Endothelial cell of umbilical vein (primary cell): Measurements from ENCODE around the gene PIGW. TPM values are rescaled to one million over a fixed set of nuclear protein-coding genes. Genes with fewer than 3 reads are reported as not detected.

Experiments
- BruUV-seq: library from RNA; stranded (reverse); fragments of 400-500 nt; replicated peaks from 2 replicates; lab custom pipeline; 2021; lab: Mats Ljungman, UMichigan
- CTCF ChIA-PET: fragments of 300-600, 350-600 bp; sonication (Branson Sonifier 250); formaldehyde crosslinking; loops from one replicate; lab custom pipeline; 2021; ENCODE audit warnings: antibody characterized with exemption, inconsistent platforms; lab: Charles Lee
- POLR2A ChIA-PET: fragments of 300-600, 350-600 bp; sonication (Branson Sonifier 250); formaldehyde crosslinking; loops from one replicate; lab custom pipeline; 2021; ENCODE audit warnings: antibody characterized with exemption, inconsistent platforms; lab: Charles Lee
- DNase-seq: peaks from one replicate; pipeline ENCODE4 v3.0.0-alpha.2; 2011; ENCODE audit warnings: low read depth, low spot score
- FAIRE-seq: peaks from 2 replicates; lab custom pipeline; 2011; peaks lifted over from hg19 to GRCh38; lab: Jason Lieb, UNC
- H2AFZ ChIP-seq: 2 replicates; pipeline ENCODE4 v1.6.0; 2012; ENCODE audit warnings: low read depth, low read length, control low read depth, inconsistent platforms
- H3K27ac ChIP-seq: 2 replicates; pipeline ENCODE4 v1.5.1; 2011; ENCODE audit warnings: low read depth, mild to moderate bottlenecking, control low read depth, low read length, moderate library complexity; ENCODE audit not compliant: insufficient read depth
- H3K27me3 ChIP-seq, 2 experiments: 2 replicates each; pipeline versions ENCODE4 v1.6.0 to v1.6.1; 2011; ENCODE audit warnings: low read length in 2 of 2, mixed read lengths in 1 of 2; ENCODE audit not compliant: control insufficient read depth in 2 of 2, insufficient read depth in 2 of 2
- H3K36me3 ChIP-seq, 2 experiments: 2 replicates in 1 of 2; 3 replicates in 1 of 2; pipeline ENCODE4 v1.5.1; 2011; ENCODE audit warnings: low read length in 2 of 2, mild to moderate bottlenecking in 1 of 2, moderate library complexity in 1 of 2; ENCODE audit not compliant: control insufficient read depth in 2 of 2, insufficient read depth in 2 of 2; ENCODE audit errors: extremely low read depth in 1 of 2
- H3K4me1 ChIP-seq: 3 replicates; pipeline ENCODE4 v1.5.1; 2011; ENCODE audit warnings: mild to moderate bottlenecking, low read length; ENCODE audit not compliant: control insufficient read depth, insufficient read depth; ENCODE audit errors: extremely low read depth
- H3K4me2 ChIP-seq: 2 replicates; pipeline ENCODE4 v1.6.1; 2011; ENCODE audit warnings: low read length, control low read depth, mixed read lengths; ENCODE audit not compliant: insufficient read depth
- H3K4me3 ChIP-seq, 3 experiments: fragments of 200-600 bp in 1 of 3; sonication (generic), shearing (Covaris generic) in 1 of 3; replicated peaks in 1 of 3; 2 replicates each; pipeline ENCODE4 v1.5.1; 2011 to 2016; ENCODE audit warnings: control low read depth in 3 of 3, low read length in 3 of 3, mild to moderate bottlenecking in 2 of 3, inconsistent platforms in 1 of 3, low read depth in 1 of 3, moderate library complexity in 1 of 3; ENCODE audit not compliant: insufficient read depth in 1 of 3
- H3K79me2 ChIP-seq: 2 replicates; pipeline ENCODE4 v1.6.0; 2012; ENCODE audit warnings: low read length, inconsistent platforms; ENCODE audit not compliant: control insufficient read depth, insufficient read depth
- H3K9ac ChIP-seq: replicated peaks from 2 replicates; pipeline ENCODE3; 2011; ENCODE audit warnings: low read length, control low read depth; ENCODE audit not compliant: insufficient read depth; ENCODE audit errors: extremely low read depth
- H3K9me1 ChIP-seq: replicated peaks from 3 replicates; pipeline ENCODE4 v1.6.0; 2011; ENCODE audit warnings: mild to moderate bottlenecking, low read length; ENCODE audit not compliant: control insufficient read depth, insufficient read depth; ENCODE audit errors: extremely low read depth
- H3K9me3 ChIP-seq: replicated peaks from 2 replicates; pipeline ENCODE4 v1.5.1; 2012; ENCODE audit warnings: low read length, inconsistent platforms; ENCODE audit not compliant: control insufficient read depth, insufficient read depth
- H4K20me1 ChIP-seq: replicated peaks from 2 replicates; pipeline ENCODE3; 2011; ENCODE audit warnings: mild to moderate bottlenecking, low read length; ENCODE audit not compliant: control insufficient read depth, insufficient read depth; ENCODE audit errors: extremely low read depth
- CTCF ChIP-seq, 2 donors: IDR thresholded peaks; 1 replicate in 1 of 2; 2 replicates in 1 of 2; pipeline ENCODE4 v1.5.1; 2011; ENCODE audit warnings: low read length in 2 of 2, mild to moderate bottlenecking in 2 of 2, moderate library complexity in 2 of 2, control low read depth in 1 of 2, inconsistent platforms in 1 of 2, low read depth in 1 of 2; ENCODE audit not compliant: insufficient read depth in 1 of 2; ENCODE audit errors: extremely low read depth in 1 of 2
- FOS ChIP-seq: IDR thresholded peaks from 2 replicates; pipeline ENCODE4 v1.6.1; 2011; ENCODE audit warnings: mild to moderate bottlenecking, low read length, moderate library complexity, borderline replicate concordance; ENCODE audit not compliant: insufficient read depth
- GATA2 ChIP-seq: IDR thresholded peaks from 2 replicates; pipeline ENCODE4 v1.7.0; 2011; ENCODE audit warnings: low read depth, mild to moderate bottlenecking, moderate library complexity, mixed read lengths, low read length; ENCODE audit not compliant: insufficient read length, insufficient read depth
- JUN ChIP-seq: IDR thresholded peaks from 2 replicates; pipeline ENCODE4 v1.6.1; 2011; ENCODE audit warnings: borderline replicate concordance, low read depth; ENCODE audit not compliant: insufficient read length, insufficient read depth
- POLR2AphosphoS5 ChIP-seq: IDR thresholded peaks from 2 replicates; pipeline ENCODE4 v1.6.1; 2012; ENCODE audit warnings: low read depth, mild to moderate bottlenecking, control low read depth, low read length, moderate library complexity; ENCODE audit not compliant: insufficient read depth
- dilution Hi-C: fragments of 300-500 bp; cut with MboI; formaldehyde crosslinking; loops from one replicate; pipeline ENCODE4 v1.15.0; 2019; ENCODE audit warnings: low sequenced_read_pairs; ENCODE audit not compliant: extremely low pct_ligation_motif_present
- intact Hi-C: fragments of 100-400 bp; cut with micrococcal nuclease; formaldehyde crosslinking; loops from one replicate; pipeline ENCODE4 v1.10.0; 2022
- polyA plus RNA-seq, 4 experiments: library from polyadenylated mRNA; depleted of rRNA in 3 of 4; stranded (reverse) in 3 of 4; unstranded in 1 of 4; fragments of >200 nt; gene quantifications; 2 replicates each; pipeline versions ENCODE4 v1.2.1 to v1.2.3, GENCODE V29; 2011 to 2012; ENCODE audit warnings: missing spikeins in 1 of 4
- total RNA-seq: library from RNA; stranded (reverse); gene quantifications from 2 replicates; pipeline ENCODE4 v1.2.3, GENCODE V29; 2021

Gene PIGW
- total and polyA plus RNA-seq, 2 donors (not counting 3 experiments of a cell fraction or from before 2014, with no cell fraction given): 5.9 to 13.1 TPM

DNA sequence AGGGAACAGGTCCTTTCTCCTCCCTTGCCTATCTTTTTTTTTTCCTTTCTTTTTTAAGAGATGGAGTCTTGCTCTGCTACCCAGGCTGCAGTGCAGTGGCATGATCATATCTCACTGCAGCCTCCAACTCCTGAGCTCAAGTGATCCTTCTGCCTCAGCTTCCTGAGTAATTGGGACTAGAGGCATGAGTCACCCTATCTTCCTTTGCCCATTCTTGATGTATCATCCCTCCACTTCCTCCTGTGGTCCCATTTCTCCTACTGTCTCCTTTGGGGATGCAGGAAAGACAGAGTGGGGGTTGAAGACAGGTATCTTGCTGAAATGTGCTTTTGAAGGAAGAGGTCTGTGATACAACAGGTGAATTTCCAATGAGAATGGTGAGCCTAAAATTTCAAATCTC is 5.7 kb upstream of the PIGW start:
- TF ChIP-seq CTCF (IDR thresholded peaks at IDR 0.05; ENCODE audit: extremely low read depth in 1 of 2, insufficient read depth in 1 of 2, low read depth in 1 of 2, low read length in 2 of 2) (no peak), JUN (peak; percentile 65), POLR2AphosphoS5 (peak; percentile 26), FOS (peak; percentile 91), GATA2 (peak; percentile 88)
- Histone ChIP-seq H3K27me3 (no peaks in the 10 kb centered on the region), H3K9me3 (no peaks in the 10 kb centered on the region), H3K4me2 (no peak overlapping the region), H4K20me1 (no peaks in the 10 kb centered on the region), H3K36me3 (peaks cover 16 to 28% of the 10 kb centered on the region in 2 experiments), H3K27ac (no peak overlapping the region), H3K9me1 (no peaks in the 10 kb centered on the region), H2AFZ (no peak overlapping the region), H3K4me1 (peaks cover 17% of the 10 kb centered on the region), H3K9ac (no peak overlapping the region), H3K4me3 (no peak overlapping the region), H3K79me2 (peaks cover 7% of the 10 kb centered on the region)
- DNase-seq (peak; percentile 29), FAIRE-seq (no peak)
- dilution Hi-C loops (no loop called here), intact Hi-C loops (no loop called here)
- BruUV-seq: no TSS peak
- ChIA-PET CTCF (interaction anchor here (1.0 kb wide), 1 partner anchor 72 kb away, joined by 3 read pairs; the partner anchor contains the start of gene MRM1), POLR2A (no interaction called here)
